ENCODE results near the gene NHEJ1. TPM values are rescaled to one million over a fixed set of nuclear protein-coding genes. Genes with fewer than 3 reads are reported as not detected.

The NHEJ1 gene
- total RNA-seq: 10 to 100 TPM; 11.4 to 24.0 (median 17.9) TPM
- 10 to 100 TPM; 24.5 to 32.7 TPM for polyA plus RNA-seq
- 10.4 reads per million, percentile 36 among the genes with 10 or more reads in this experiment for total RNA-seq

- H3K27me3 Mint-ChIP-seq: no peaks in the 10 kb centered on the region
- Histone ChIP-seq H3K27ac (ENCODE audit: low read depth, low read length) (peak within 1 kb of the TSS; percentile 77), H3K27me3 (ENCODE audit: control insufficient read depth in 2 of 2, insufficient read depth in 2 of 2, low read length in 2 of 2) (no peaks in the 10 kb centered on the region), H3K36me3 (ENCODE audit: control insufficient read depth in 2 of 3, insufficient read depth in 3 of 3, low read length in 3 of 3) (peaks cover 0 to 23% (median 5%) of the 10 kb centered on the region in 3 experiments), H3K4me3 (ENCODE audit: low read length) (peak within 1 kb of the TSS; percentile 70), H3K4me1 (ENCODE audit: control insufficient read depth in 2 of 2, insufficient read depth in 2 of 2, low read length in 2 of 2) (peaks cover 11 to 12% of the 10 kb centered on the region in 2 donors), H3K9me3 (ENCODE audit: control insufficient read depth in 2 of 3, low read length in 3 of 3) (no peaks in the 10 kb centered on the region)
- CTCF ChIA-PET: interaction anchor here (0.6 to 4.8 kb wide), 11 partner anchors 10 to 138 kb away, joined by 3 to 54 read pairs (median 4); partner anchors contain the start of gene SLC23A3
- peak within 1 kb of the TSS; percentile 81 to 97 (median 93) for H3K27ac Mint-ChIP-seq
- H3K9me3 Mint-ChIP-seq: no peaks in the 10 kb centered on the region
- intact Hi-C loops (cut with micrococcal nuclease): loop anchor here (1.0 to 5.0 kb wide), 20 partner anchors 11 to 450 kb away; partner anchors contain the start of genes ABCB6 (in 2 of the 2), ANKZF1 (in 2 of the 2), ATG9A (in 2 of the 2) and DNAJB2 (in 2 of the 2)
- ATAC-seq (peak; percentile 96), DNase-seq (peak; percentile 84 to 98 (median 92))
- POLR2A ChIA-PET: interaction anchor here (0.6 to 2.5 kb wide), 15 partner anchors 16 to 228 kb away, joined by 3 to 32 read pairs (median 5); partner anchors contain the start of genes ABCB6, CNPPD1, GLB1L and STK16
- peak within 1 kb of the TSS; percentile 88 to 97 (median 93) for H3K4me3 Mint-ChIP-seq
- peaks cover 13 to 41% (median 24%) of the 10 kb centered on the region in 7 donors for H3K4me1 Mint-ChIP-seq
- peaks cover 6 to 20% (median 17%) of the 10 kb centered on the region in 5 donors for H3K36me3 Mint-ChIP-seq
These were observed at the start of gene NHEJ1 for GRCh38 chr2:219160186-219161017. NHEJ1 (minus strand) TSS chr2:219160815; CDS start chr2:219158362, 2,453 bp downstream.

- peaks cover 15 to 54% (median 47%) of the 10 kb centered on the region in 7 donors for H3K4me1 Mint-ChIP-seq
- Histone ChIP-seq H3K9me3 (ENCODE audit: control insufficient read depth in 2 of 3, low read length in 3 of 3) (no peaks in the 10 kb centered on the region), H3K27me3 (ENCODE audit: control insufficient read depth in 2 of 2, insufficient read depth in 2 of 2, low read length in 2 of 2) (no peaks in the 10 kb centered on the region), H3K36me3 (ENCODE audit: control insufficient read depth in 2 of 3, insufficient read depth in 3 of 3, low read length in 3 of 3) (peaks cover 9 to 26% (median 14%) of the 10 kb centered on the region in 3 experiments), H3K4me1 (ENCODE audit: control insufficient read depth in 2 of 2, insufficient read depth in 2 of 2, low read length in 2 of 2) (peaks cover 20 to 28% of the 10 kb centered on the region in 2 donors), H3K4me3 (ENCODE audit: low read length) (no peak overlapping the region), H3K27ac (ENCODE audit: low read depth, low read length) (peak overlapping the region; percentile 25)
- H3K9me3 Mint-ChIP-seq: peaks cover 0 to 5% (median 0%) of the 10 kb centered on the region in 11 donors
- peak overlapping the region; percentile 81 to 98 (median 90) for H3K27ac Mint-ChIP-seq
- intact Hi-C loops (cut with micrococcal nuclease): loop anchor here (5.0 kb wide), 3 partner anchors 288 to 388 kb away; partner anchors contain the start of genes CHPF (in 1 of the 2), GMPPA (in 1 of the 2), STK11IP (in 1 of the 2) and TMEM198 (in 1 of the 2)
- peak overlapping the region in 4 of 10 donors; percentile 50 to 64 (median 52) for H3K4me3 Mint-ChIP-seq
- POLR2A ChIA-PET: interaction anchor here (1.0 to 17.4 kb wide), 10 partner anchors 9 to 85 kb away, joined by 3 to 343 read pairs (median 7); partner anchors contain the start of genes ABCB6, ANKZF1, ATG9A and CNPPD1
- DNase-seq (peak in 1 of 9 donors; percentile 21), ATAC-seq (no peak)
- no peaks in the 10 kb centered on the region for H3K27me3 Mint-ChIP-seq
- CTCF ChIA-PET: interaction anchor here (1.2 to 4.8 kb wide), 5 partner anchors 35 to 180 kb away, joined by 3 to 54 read pairs (median 5); partner anchors contain the start of genes CNPPD1 and NHEJ1
- peaks cover 0 to 22% (median 4%) of the 10 kb centered on the region in 5 donors for H3K36me3 Mint-ChIP-seq
These were observed 48.9 kb upstream of the NHEJ1 start for GRCh38 chr2:219209236-219210195.

- DNase-seq (peak in 1 of 9 donors; percentile 20), ATAC-seq (no peak)
- intact Hi-C loops (cut with micrococcal nuclease): loop anchor here (2.0 to 5.0 kb wide), 5 partner anchors 37 to 389 kb away; partner anchors contain the start of genes GMPPA (in 2 of the 2), CHPF (in 1 of the 2), GLB1L (in 1 of the 2) and STK11IP (in 1 of the 2)
- H3K9me3 Mint-ChIP-seq: peaks cover 0 to 5% (median 0%) of the 10 kb centered on the region in 11 donors
- H3K4me1 ChIP-seq (ENCODE audit: control insufficient read depth in 2 of 2, insufficient read depth in 2 of 2, low read length in 2 of 2): peaks cover 20 to 28% of the 10 kb centered on the region in 2 donors
- peak overlapping the region; percentile 92 for H3K27ac ChIP-seq (ENCODE audit: low read depth, low read length)
- H3K36me3 Mint-ChIP-seq: peaks cover 0 to 19% (median 0%) of the 10 kb centered on the region in 5 donors
- no peaks in the 10 kb centered on the region for H3K27me3 ChIP-seq (ENCODE audit: control insufficient read depth in 2 of 2, insufficient read depth in 2 of 2, low read length in 2 of 2)
- H3K9me3 ChIP-seq (ENCODE audit: control insufficient read depth in 2 of 3, low read length in 3 of 3): no peaks in the 10 kb centered on the region
- H3K4me3 Mint-ChIP-seq: peak overlapping the region; percentile 51 to 98 (median 92)
- H3K27me3 Mint-ChIP-seq: no peaks in the 10 kb centered on the region
- H3K27ac Mint-ChIP-seq: peak overlapping the region in 8 of 9 donors; percentile 86 to 98 (median 96)
- no peak overlapping the region for H3K4me3 ChIP-seq (ENCODE audit: low read length)
- POLR2A ChIA-PET: interaction anchor here (0.7 to 17.4 kb wide), 15 partner anchors 10 to 471 kb away, joined by 3 to 343 read pairs (median 7); partner anchors contain the start of genes ABCB6, ANKZF1, ATG9A and CNPPD1
- CTCF ChIA-PET: interaction anchor here (1.7 to 4.8 kb wide), 4 partner anchors 28 to 49 kb away, joined by 5 to 54 read pairs (median 10); partner anchors contain the start of gene CNPPD1
- H3K36me3 ChIP-seq (ENCODE audit: control insufficient read depth in 2 of 3, insufficient read depth in 3 of 3, low read length in 3 of 3): peaks cover 9 to 19% (median 11%) of the 10 kb centered on the region in 3 experiments
- peaks cover 15 to 54% (median 47%) of the 10 kb centered on the region in 7 donors for H3K4me1 Mint-ChIP-seq
These were observed 47.5 kb upstream of the NHEJ1 start for GRCh38 chr2:219207884-219208740.

GRCh38 chr2:219207134-219207883, 46.7 kb upstream of the NHEJ1 start:
- Mint-ChIP-seq H3K27ac (peak overlapping the region; percentile 71 to 98 (median 96)), H3K27me3 (no peaks in the 10 kb centered on the region), H3K4me1 (peaks cover 15 to 54% (median 45%) of the 10 kb centered on the region in 7 donors), H3K9me3 (peaks cover 0 to 5% (median 0%) of the 10 kb centered on the region in 11 donors), H3K4me3 (peak overlapping the region; percentile 77 to 98 (median 94)), H3K36me3 (peaks cover 0 to 19% (median 0%) of the 10 kb centered on the region in 5 donors)
- H3K36me3 ChIP-seq (ENCODE audit: control insufficient read depth in 2 of 3, insufficient read depth in 3 of 3, low read length in 3 of 3): peaks cover 9 to 19% (median 11%) of the 10 kb centered on the region in 3 experiments
- no peaks in the 10 kb centered on the region for H3K27me3 ChIP-seq (ENCODE audit: control insufficient read depth in 2 of 2, insufficient read depth in 2 of 2, low read length in 2 of 2)
- H3K9me3 ChIP-seq (ENCODE audit: control insufficient read depth in 2 of 3, low read length in 3 of 3): no peaks in the 10 kb centered on the region
- intact Hi-C loops (cut with micrococcal nuclease): loop anchor here (2.0 to 5.0 kb wide), 5 partner anchors 37 to 390 kb away; partner anchors contain the start of genes GMPPA (in 2 of the 2), CHPF (in 1 of the 2), GLB1L (in 1 of the 2) and STK11IP (in 1 of the 2)
- peak overlapping the region; percentile 92 for H3K27ac ChIP-seq (ENCODE audit: low read depth, low read length)
- DNase-seq: no peak
- peaks cover 20 to 28% of the 10 kb centered on the region in 2 donors for H3K4me1 ChIP-seq (ENCODE audit: control insufficient read depth in 2 of 2, insufficient read depth in 2 of 2, low read length in 2 of 2)
- CTCF ChIA-PET: interaction anchor here (0.6 to 4.8 kb wide), 6 partner anchors 27 to 114 kb away, joined by 3 to 54 read pairs (median 6); partner anchors contain the start of gene CNPPD1
- POLR2A ChIA-PET: interaction anchor here (0.7 to 17.4 kb wide), 14 partner anchors 11 to 181 kb away, joined by 3 to 343 read pairs (median 20); partner anchors contain the start of genes ABCB6, ANKZF1, ATG9A and CNPPD1
- peak overlapping the region; percentile 98 for H3K4me3 ChIP-seq (ENCODE audit: low read length)
- no peak for ATAC-seq

Data from naive thymus-derived CD4-positive, alpha-beta T cell (primary cell).